Hepatocyte (in vitro differentiated cells): ENCODE measurements around the gene FCHO2. TPM values are rescaled to one million over a fixed set of nuclear protein-coding genes. Genes with fewer than 3 reads are reported as not detected.

Experiments used
- DNase-seq: peaks from one replicate; pipeline ENCODE4 v3.0.0-alpha.2; 2016; ENCODE audit warnings: low spot score
- H2AFZ ChIP-seq: fragments of 200-600 bp; sonication (generic); 2 replicates; pipeline ENCODE4 v1.6.0; 2016; ENCODE audit warnings: antibody characterized with exemption, mild to moderate bottlenecking
- H3K27ac ChIP-seq: fragments of 200-600 bp; sonication (generic); 2 replicates; pipeline ENCODE4 v1.5.1; 2016; ENCODE audit warnings: mild to moderate bottlenecking
- H3K27me3 ChIP-seq: fragments of 200-600 bp; sonication (generic); 2 replicates; pipeline ENCODE4 v1.6.1; 2016
- H3K36me3 ChIP-seq: fragments of 200-600 bp; sonication (generic); replicated peaks from 2 replicates; pipeline ENCODE4 v1.5.1; 2016; ENCODE audit warnings: low read depth; ENCODE audit not compliant: insufficient read depth
- H3K4me1 ChIP-seq: fragments of 200-600 bp; sonication (generic); 2 replicates; pipeline ENCODE4 v1.5.1; 2016; ENCODE audit warnings: mild to moderate bottlenecking, moderate library complexity; ENCODE audit not compliant: insufficient read depth
- H3K4me2 ChIP-seq: fragments of 200-600 bp; sonication (generic); 2 replicates; pipeline ENCODE4 v1.6.0; 2016
- H3K4me3 ChIP-seq: fragments of 200-600 bp; sonication (generic); 2 replicates; pipeline ENCODE4 v1.5.1; 2016; ENCODE audit warnings: mild to moderate bottlenecking
- H3K79me2 ChIP-seq: fragments of 200-600 bp; sonication (generic); 2 replicates; pipeline ENCODE4 v1.6.0; 2017; ENCODE audit warnings: mild to moderate bottlenecking
- H3K9me2 ChIP-seq: fragments of 200-600 bp; sonication (generic); replicated peaks from 2 replicates; pipeline ENCODE4 v1.6.0; 2017; ENCODE audit warnings: mild to moderate bottlenecking; ENCODE audit not compliant: insufficient read depth
- H3K9me3 ChIP-seq: fragments of 200-600 bp; sonication (generic); 2 replicates; pipeline ENCODE4 v1.5.1; 2016; ENCODE audit warnings: low read depth, mild to moderate bottlenecking
- H4K20me1 ChIP-seq: fragments of 200-600 bp; sonication (generic); 2 replicates; pipeline ENCODE4 v1.6.0; 2016; ENCODE audit warnings: mild to moderate bottlenecking; ENCODE audit not compliant: insufficient read depth, poor library complexity, severe bottlenecking
- CTCF ChIP-seq: fragments of 200-600 bp; sonication (generic); IDR thresholded peaks from 2 replicates; pipeline ENCODE4 v1.5.1; 2016; ENCODE audit warnings: antibody characterized with exemption, mild to moderate bottlenecking; ENCODE audit not compliant: poor library complexity
- EZH2 ChIP-seq: fragments of 200-600 bp; sonication (generic); IDR thresholded peaks from 2 replicates; pipeline ENCODE4 v1.6.1; 2016; ENCODE audit warnings: antibody characterized with exemption, mild to moderate bottlenecking, borderline replicate concordance
- EZH2phosphoT487 ChIP-seq: fragments of 200-600 bp; sonication (generic); IDR thresholded peaks from one replicate; pipeline ENCODE4 v1.6.1; 2018; ENCODE audit warnings: antibody characterized with exemption, mild to moderate bottlenecking, low read depth, moderate library complexity; ENCODE audit not compliant: unreplicated experiment, severe bottlenecking
- WGBS: methylation state at CpG from one replicate; pipeline ENCODE4 v1.1.6; 2016; ENCODE audit warnings: low lambda C conversion rate; ENCODE audit errors: missing lambda C conversion rate; 5-methylcytosine and 5-hydroxymethylcytosine counted together
- polyA plus RNA-seq: library from polyadenylated mRNA; unstranded; fragments of >200 nt; fragmentation: Nextera tagmentation; extraction: Ambion mirVana; gene quantifications from 2 replicates; pipeline ENCODE4 v1.2.1, GENCODE V29; 2016
- total RNA-seq: library from RNA; depleted of rRNA; stranded (reverse); fragments of >200 nt; gene quantifications from 2 replicates; pipeline ENCODE4 v1.2.3, GENCODE V29; 2014

The FCHO2 gene
- total and polyA plus RNA-seq, 2 experiments from 2014 or later: 6.3 to 17.1 TPM

GRCh38 chr5:73103870-73104299 lies 148.0 kb downstream of the FCHO2 start:
- no peak for TF ChIP-seq EZH2phosphoT487
- TF ChIP-seq CTCF: no peak
- no peak for TF ChIP-seq EZH2
- DNase-seq: no peak

GRCh38 chr5:73104326-73104725 lies 148.5 kb downstream of the FCHO2 start:
- H3K27me3 ChIP-seq: no peaks in the 10 kb centered on the region
- H3K4me3 ChIP-seq: no peak overlapping the region
- H3K27ac ChIP-seq: no peak overlapping the region
- no peaks in the 10 kb centered on the region for H3K9me3 ChIP-seq
- no peak for TF ChIP-seq EZH2
- TF ChIP-seq EZH2phosphoT487: no peak
- TF ChIP-seq CTCF: no peak
- DNase-seq: no peak
- no peaks in the 10 kb centered on the region for H3K79me2 ChIP-seq
- H2AFZ ChIP-seq: no peak overlapping the region
- H4K20me1 ChIP-seq: no peaks in the 10 kb centered on the region
- H3K4me1 ChIP-seq: no peaks in the 10 kb centered on the region
- no peaks in the 10 kb centered on the region for H3K36me3 ChIP-seq
- no peak overlapping the region for H3K4me2 ChIP-seq
- no peaks in the 10 kb centered on the region for H3K9me2 ChIP-seq
- 61% methylated on average over 1 of the region's 1 CpG for WGBS

More at GRCh38 chr5:73103870-73104299, 148.0 kb downstream of the FCHO2 start:
- 69% methylated on average over 4 of the region's 4 CpGs for WGBS
- no peak overlapping the region for H3K4me3 ChIP-seq
- no peak overlapping the region for H3K27ac ChIP-seq
- H3K9me2 ChIP-seq: no peaks in the 10 kb centered on the region
- H3K79me2 ChIP-seq: no peaks in the 10 kb centered on the region
- no peaks in the 10 kb centered on the region for H4K20me1 ChIP-seq
- H2AFZ ChIP-seq: no peak overlapping the region
- H3K36me3 ChIP-seq: no peaks in the 10 kb centered on the region
- no peak overlapping the region for H3K4me2 ChIP-seq
- no peaks in the 10 kb centered on the region for H3K4me1 ChIP-seq
- H3K9me3 ChIP-seq: no peaks in the 10 kb centered on the region
- H3K27me3 ChIP-seq: no peaks in the 10 kb centered on the region

GRCh38 chr5:73106335-73106734 lies 150.5 kb downstream of the FCHO2 start:
- H3K9me2 ChIP-seq: no peaks in the 10 kb centered on the region
- H3K27me3 ChIP-seq: no peaks in the 10 kb centered on the region
- DNase-seq: no peak
- H3K9me3 ChIP-seq: no peaks in the 10 kb centered on the region
- no peak overlapping the region for H2AFZ ChIP-seq
- H3K4me2 ChIP-seq: no peak overlapping the region
- H4K20me1 ChIP-seq: no peaks in the 10 kb centered on the region
- H3K36me3 ChIP-seq: no peaks in the 10 kb centered on the region
- no peaks in the 10 kb centered on the region for H3K79me2 ChIP-seq
- no peak overlapping the region for H3K4me3 ChIP-seq
- no peaks in the 10 kb centered on the region for H3K4me1 ChIP-seq
- H3K27ac ChIP-seq: no peak overlapping the region
- TF ChIP-seq CTCF (no peak), EZH2phosphoT487 (no peak), EZH2 (no peak)

- no peak for DNase-seq
- 64% methylated on average over 1 of the region's 1 CpG for WGBS
Observed at GRCh38 chr5:73110190-73110589, 154.3 kb downstream of the FCHO2 start.

More at GRCh38 chr5:73110190-73110589, 154.3 kb downstream of the FCHO2 start:
- Histone ChIP-seq H3K4me2 (no peak overlapping the region), H4K20me1 (no peaks in the 10 kb centered on the region), H3K79me2 (no peaks in the 10 kb centered on the region), H3K9me3 (no peaks in the 10 kb centered on the region), H3K27ac (no peak overlapping the region), H3K27me3 (no peaks in the 10 kb centered on the region), H3K4me3 (no peak overlapping the region), H2AFZ (no peak overlapping the region), H3K4me1 (peaks cover 2% of the 10 kb centered on the region), H3K9me2 (no peaks in the 10 kb centered on the region), H3K36me3 (no peaks in the 10 kb centered on the region)
- TF ChIP-seq CTCF (no peak), EZH2phosphoT487 (no peak), EZH2 (no peak)
